CD4-positive, alpha-beta T cell treated with Interleukin-2 at 100 ng/mL for 4 hours (primary cell): ENCODE data around the gene CTNS.

Experiments
- DNase-seq: peaks from one replicate; pipeline ENCODE4 v3.0.0-alpha.2; 2020; ENCODE audit warnings: low spot score

The CTNS gene

DNA sequence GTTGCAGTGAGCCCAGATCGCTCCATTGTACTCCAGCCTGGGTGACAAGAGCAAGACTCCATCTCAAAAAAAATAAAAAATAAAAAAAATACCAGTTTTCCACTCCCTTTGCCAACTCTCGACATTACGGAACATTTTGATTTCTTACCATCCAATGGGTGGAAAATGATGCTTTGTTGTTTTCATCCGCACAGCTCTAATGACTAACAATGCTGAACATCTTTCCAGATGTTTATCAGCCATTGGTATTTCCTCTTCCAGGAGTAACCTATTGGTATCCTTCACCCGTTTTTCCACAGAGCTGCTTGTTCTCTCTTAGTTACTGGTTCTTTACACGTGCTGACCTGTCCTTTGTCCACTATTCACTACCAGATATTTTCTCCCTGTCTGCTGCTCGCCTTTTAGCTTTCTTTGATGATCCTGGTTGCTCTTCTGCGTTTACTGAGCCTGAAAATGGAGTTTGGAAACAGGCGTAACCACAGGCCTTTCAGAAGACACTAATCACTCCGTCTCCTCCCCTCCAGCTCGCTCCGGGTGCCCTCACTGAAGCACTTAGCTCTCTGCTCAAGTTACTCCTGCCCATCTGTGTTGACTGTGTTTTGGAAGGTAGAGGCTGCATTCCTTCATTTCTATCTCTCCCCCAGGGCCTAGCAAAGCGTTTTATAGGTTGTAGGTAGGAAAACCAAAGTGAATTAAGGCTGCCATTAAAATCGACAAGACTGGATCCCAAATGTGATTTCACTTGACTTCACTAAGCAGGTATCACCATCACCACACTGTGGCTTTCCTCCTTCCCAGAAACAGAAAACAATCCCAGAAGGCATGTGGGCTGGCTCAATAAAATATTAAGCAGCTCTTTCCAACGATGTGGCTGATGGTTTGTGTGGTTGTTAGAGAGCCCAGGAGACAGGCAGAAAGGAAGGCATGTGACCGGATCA lies 9.5 kb upstream of the CTNS start:
- no peak for DNase-seq

- no peak for DNase-seq
Measured at GRCh38 chr17:3627769-3628167, 8.8 kb upstream of the CTNS start.

- no peak for DNase-seq
Measured at GRCh38 chr17:3630781-3631180, 5.8 kb upstream of the CTNS start.

GRCh38 chr17:3632287-3632686 lies 4.3 kb upstream of the CTNS start:
- DNase-seq, result no peak

DNA sequence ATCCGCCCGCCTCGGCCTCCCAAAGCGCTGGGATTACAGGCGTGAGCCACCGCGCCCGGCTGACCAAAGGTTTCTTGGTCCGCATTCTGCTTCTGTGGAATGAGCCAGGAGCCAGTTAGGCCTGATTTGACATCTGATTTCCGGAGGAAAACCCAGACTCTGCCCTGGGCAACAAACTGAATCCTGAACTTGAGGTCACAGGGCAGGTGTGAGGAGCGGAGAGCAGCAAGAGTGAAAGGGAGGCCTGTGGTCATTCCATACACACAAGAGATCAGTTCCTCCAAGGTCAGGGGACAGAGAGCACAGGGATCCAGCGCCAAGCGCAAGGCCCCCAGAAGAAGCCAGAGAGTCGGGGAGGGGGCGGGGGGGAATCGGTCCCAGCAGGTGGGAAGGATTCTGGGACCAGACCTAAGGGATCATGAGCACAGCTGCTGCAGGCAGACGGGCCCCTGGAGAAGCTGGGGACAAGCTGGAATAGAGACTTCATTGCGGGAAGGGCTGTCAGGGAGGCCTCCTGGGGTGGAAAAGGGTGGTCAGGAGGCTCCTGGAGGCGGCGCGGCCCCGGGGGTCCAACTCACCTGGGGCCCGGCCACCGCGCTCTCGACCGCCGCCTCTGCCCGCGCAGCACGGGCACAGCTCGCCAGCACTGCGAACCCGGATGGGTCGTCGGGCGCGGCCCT lies 946 bp upstream of the CTNS start:
- no peak for DNase-seq

DNA sequence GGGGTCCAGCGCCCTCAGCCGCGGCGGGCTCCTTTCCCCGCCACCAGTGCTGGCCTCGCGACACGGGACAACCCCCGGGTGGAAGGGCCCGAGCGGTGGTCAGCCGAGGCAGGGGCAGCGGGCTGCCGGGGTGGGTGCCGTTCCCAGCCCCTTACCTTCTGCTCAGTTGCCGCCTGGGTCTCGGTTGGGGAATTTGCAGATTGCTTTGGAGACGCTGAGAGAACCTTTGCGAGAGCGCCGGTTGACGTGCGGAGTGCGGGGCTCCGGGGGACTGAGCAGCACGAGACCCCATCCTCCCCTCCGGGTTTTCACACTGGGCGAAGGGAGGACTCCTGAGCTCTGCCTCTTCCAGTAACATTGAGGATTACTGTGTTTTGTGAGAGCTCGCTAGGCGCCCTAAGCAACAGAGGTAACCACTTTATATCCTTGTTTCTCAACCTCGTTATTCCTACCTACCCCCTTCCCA lies 381 bp downstream of the CTNS start:
- DNase-seq, result no peak

DNA sequence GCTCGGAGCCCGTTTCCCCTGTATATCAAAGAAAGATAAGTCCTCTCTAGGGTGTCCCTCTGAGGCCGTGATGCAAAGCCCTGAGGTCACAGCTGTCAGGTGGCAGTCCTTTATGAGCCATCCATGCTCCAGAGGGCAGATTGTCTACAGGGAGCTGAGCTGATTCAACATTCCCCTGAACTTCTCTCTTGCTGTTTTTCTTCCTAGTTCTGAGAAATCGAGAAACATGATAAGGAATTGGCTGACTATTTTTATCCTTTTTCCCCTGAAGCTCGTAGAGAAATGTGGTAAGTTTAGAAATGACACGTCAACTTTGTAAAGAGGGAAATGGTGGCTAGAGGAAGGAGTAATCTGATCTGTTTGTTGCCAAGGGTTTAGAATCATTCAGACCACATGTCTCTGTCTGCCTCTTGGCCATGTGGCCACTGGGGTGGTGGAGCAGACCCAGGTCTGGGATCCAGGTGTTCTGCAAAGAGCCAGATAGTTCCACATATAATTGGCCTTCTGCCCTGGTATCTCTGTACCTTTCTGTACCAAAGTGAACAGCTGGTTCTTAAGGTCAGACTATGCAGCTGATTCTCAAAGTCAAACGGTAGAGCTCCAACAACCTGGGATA lies 3.5 kb downstream of the CTNS start:
- no peak for DNase-seq

DNA sequence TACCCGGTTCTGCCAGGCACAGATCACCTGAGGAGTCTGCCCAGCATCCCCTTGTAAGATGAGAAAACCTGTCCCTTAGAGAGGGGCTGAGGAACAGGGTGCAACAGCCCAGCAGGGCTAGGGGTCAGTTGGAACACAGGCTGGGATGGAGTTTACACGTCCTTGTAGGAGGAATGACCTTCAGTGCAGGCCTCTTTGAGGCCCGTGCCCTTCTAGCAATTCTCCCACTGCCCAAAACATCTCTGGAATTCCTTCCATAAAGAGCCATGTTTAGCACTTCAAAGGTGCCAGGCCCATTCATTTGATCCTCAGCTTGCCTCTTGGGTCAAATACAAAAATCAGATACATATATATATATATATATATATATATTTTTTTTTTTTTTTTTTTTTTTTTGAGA lies 4.5 kb downstream of the CTNS start:
- no peak for DNase-seq

- DNase-seq, result no peak
Measured at GRCh38 chr17:3641717-3642486, 5.3 kb downstream of the CTNS start.

- DNase-seq, result no peak
Measured at GRCh38 chr17:3643889-3644349, 7.4 kb downstream of the CTNS start.

DNA sequence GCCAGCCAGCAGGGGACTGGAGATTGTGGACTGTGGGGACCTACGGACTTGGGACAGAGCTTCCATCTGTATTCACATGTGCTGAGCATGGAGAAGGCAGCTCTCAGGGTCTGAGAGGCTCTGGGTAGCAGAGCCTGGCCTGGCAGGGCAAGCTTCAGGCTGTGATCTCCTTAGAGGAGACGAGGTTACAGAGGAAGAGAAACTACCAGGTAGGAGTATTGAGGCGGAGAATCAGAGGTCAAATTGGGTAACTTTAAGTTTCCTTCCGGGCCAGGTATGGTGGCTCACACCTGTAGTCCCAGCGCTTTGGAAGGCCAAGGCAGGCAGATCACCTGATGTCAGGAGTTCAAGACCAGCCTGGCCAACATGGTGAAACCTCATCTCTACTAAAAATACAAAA lies 8.8 kb downstream of the CTNS start:
- no peak for DNase-seq

DNA sequence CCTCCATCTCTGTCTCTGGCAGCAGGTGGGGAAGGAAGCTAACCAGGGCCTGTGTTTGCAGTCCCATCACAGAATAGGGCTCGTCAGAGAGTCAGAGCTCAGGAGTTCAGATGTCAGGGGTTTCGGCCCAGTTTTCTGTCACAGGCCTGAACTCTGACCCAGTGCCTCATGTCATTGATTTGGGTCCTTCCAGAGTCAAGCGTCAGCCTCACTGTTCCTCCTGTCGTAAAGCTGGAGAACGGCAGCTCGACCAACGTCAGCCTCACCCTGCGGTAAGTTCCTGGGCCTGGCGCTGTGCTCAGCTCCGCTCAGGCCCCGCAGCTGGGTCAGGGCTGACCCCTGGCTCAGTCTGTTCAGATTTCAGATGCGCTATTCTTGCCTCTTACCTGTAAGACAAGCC lies 10.7 kb downstream of the CTNS start:
- no peak for DNase-seq

- peak; percentile 15 for DNase-seq
Measured at GRCh38 chr17:3647769-3648555, 11.4 kb downstream of the CTNS start.

- DNase-seq, result no peak
Measured at GRCh38 chr17:3655766-3656165, 19.2 kb downstream of the CTNS start.

DNA sequence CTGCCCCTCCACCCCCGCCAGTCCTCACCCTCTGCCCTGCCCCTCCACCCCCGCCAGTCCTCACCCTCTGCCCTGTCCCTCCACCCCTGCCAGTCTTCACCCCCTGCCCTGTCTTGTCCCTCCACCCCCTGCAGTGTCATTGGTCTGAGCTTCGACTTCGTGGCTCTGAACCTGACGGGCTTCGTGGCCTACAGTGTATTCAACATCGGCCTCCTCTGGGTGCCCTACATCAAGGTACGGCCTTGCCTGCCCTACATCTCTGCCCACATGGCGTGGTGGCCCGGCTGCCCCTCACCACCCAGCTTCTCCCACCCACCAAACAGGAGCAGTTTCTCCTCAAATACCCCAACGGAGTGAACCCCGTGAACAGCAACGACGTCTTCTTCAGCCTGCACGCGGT lies 19.8 kb downstream of the CTNS start:
- no peak for DNase-seq

DNA sequence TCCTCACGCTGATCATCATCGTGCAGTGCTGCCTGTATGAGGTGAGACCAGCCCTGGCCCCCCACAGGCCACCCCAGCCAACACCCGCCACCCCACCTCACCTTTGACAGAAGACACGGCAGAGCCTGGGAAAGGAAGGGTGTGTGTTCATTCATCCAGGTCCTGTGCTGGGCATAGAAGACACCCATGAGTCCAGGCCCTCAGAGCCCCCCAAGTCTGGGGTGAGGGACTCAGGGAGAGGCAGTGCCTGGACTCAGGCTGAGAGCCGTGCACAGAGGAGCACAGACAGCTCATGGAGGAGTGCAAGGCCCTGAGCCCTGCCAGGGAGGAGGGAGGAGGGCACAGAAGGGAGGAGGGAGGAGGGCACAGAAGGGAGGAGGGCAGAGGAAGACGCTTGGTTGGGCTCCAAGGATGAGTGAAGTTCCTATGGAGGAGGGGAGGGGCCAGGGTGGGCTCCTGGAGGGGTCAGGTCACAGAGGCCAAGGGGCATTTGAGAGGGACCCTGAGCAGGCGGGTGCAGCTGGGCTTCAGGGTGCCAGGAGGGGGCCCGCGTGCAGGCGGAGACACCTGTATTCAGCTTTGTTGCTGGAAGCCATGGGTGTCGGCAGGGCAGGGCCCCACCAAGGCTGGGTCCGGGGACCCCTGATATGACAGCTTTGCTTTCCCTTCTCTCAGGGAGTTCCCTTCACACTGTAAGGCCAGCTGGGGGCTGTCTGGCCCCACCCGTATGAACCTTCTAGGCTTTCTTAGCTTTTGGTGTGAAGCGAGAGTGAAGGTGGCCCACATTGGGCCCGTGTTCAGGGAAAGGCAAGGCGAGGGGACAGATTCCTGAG lies 20.4 kb downstream of the CTNS start:
- no peak for DNase-seq

GRCh38 chr17:3657588-3657869 lies 21.0 kb downstream of the CTNS start:
- DNase-seq, result no peak

- no peak for DNase-seq
Measured at GRCh38 chr17:3657874-3658783, 21.6 kb downstream of the CTNS start.

DNA sequence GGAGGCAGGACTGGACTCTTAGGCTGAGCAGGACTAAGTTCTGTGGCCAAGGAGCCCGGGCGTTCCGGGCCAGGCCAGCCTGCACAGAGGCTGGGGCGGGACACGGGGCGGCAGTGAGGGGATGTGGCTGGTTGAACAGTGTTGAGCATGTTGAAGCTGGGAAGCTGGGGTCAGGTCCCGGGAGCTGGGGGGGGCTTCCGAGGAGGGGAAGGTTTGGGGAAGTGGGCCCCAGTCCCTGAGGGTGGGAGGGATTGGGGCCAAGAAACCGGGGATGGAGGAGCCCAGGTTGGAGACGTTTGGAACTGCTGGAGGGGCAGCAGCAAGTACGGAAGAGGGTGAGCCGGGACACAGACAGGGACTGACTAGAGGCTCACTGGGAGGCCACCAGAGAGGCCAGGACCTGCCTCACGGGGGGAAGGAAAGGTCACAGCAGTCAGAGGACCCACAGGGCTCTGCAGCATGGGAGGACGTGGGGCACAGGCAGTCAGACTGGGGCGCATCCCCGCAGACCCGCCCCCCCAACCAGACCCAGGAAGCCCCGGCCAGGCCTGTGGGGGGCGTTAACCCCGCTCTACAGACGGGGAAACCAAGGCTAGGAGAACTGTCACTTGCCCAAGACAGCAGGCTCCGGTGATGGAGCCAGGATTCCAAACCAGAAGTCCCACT lies 22.4 kb downstream of the CTNS start:
- DNase-seq, result no peak
